Right lobe of liver (tissue), 6 donors: ENCODE results near the gene TMTC4. TPM values are rescaled to one million over a fixed set of nuclear protein-coding genes. Genes with fewer than 3 reads are reported as not detected.

Experiments used
- ATAC-seq, 4 donors: fragments of 200-7000 bp; cut with Tn5 transposase; one replicate each; pipeline ENCODE4 v1.9.1; 2020; ENCODE audit warnings: mild to moderate bottlenecking in 4 of 4, moderate library complexity in 4 of 4
- DNase-seq, 3 donors: peaks; one replicate each; pipeline ENCODE4 v3.0.0-alpha.2; 2020
- H3K27ac ChIP-seq, 3 donors: fragments of 200-600 bp; one replicate each; pipeline ENCODE4 v1.8.0; 2022
- H3K27me3 ChIP-seq, 2 donors: fragments of 200-600 bp; one replicate each; pipeline ENCODE4 v1.8.0; 2022
- H3K36me3 ChIP-seq, 4 donors: fragments of 200-600 bp; sonication (generic) in 1 of 4; one replicate each; pipeline versions ENCODE4 v1.5.1 to v1.8.0; 2017 to 2022; ENCODE audit warnings: control low read depth in 1 of 4
- H3K4me1 ChIP-seq, 4 donors: fragments of 200-600 bp; sonication (generic) in 1 of 4; one replicate each; pipeline versions ENCODE4 v1.5.1 to v1.8.0; 2017 to 2022; ENCODE audit warnings: control low read depth in 1 of 4
- H3K4me3 ChIP-seq, 3 donors: fragments of 200-600 bp; one replicate each; pipeline ENCODE4 v1.8.0; 2022
- H3K9me3 ChIP-seq, 4 donors: fragments of 200-600 bp; sonication (generic) in 1 of 4; one replicate each; pipeline versions ENCODE4 v1.5.1 to v1.8.0; 2017 to 2022; ENCODE audit warnings: control low read depth in 1 of 4
- POLR2A ChIP-seq: fragments of 450-650 bp; IDR thresholded peaks from one replicate; pipeline ENCODE4 v1.6.1; 2017; ENCODE audit warnings: antibody characterized with exemption, mild to moderate bottlenecking
- WGBS: methylation state at CpG from one replicate; pipeline ENCODE4 v1.1.6; 2018; ENCODE audit warnings: low coverage, low lambda C conversion rate; ENCODE audit not compliant: insufficient coverage; ENCODE audit errors: missing lambda C conversion rate; 5-methylcytosine and 5-hydroxymethylcytosine counted together
- intact Hi-C, 2 donors: fragments of 100-400 bp; cut with DNase I; formaldehyde crosslinking; loops; one replicate each; pipeline versions ENCODE4 v1.11.2 to v1.14.1; 2022
- total RNA-seq, 6 experiments: library from RNA; depleted of rRNA in 2 of 6; stranded (reverse); fragments of >200 nt in 2 of 6; fragmentation: NEBNext Ultra II Directional in 3 of 6; extraction: Animal tissue kit (Norgen Biotek cat#: 25700) in 3 of 6; gene quantifications; one replicate each; pipeline versions ENCODE4 v1.1.0 to v1.2.4, GENCODE V29; 2016 to 2023
- TF ChIP-seq, protein P1 (sequence below), 4 donors: fragments of 200-600 bp in 3 of 4; fragments of 450-650 bp in 1 of 4; IDR thresholded peaks; one replicate each; pipeline versions ENCODE4 v1.5.1 to v1.8.0; 2016 to 2022; ENCODE audit warnings: antibody characterized with exemption in 4 of 4, mild to moderate bottlenecking in 2 of 4
- donor health status: DM: no; HTN: yes; CAD: no.
- donor health status: DM: no; HTN: no; CAD: no.
- donor health status: DM: no; HTN: no; CAD: no.
- donor health status: DM: no; HTN: yes; CAD: no.
- donor health status: DM: no; HTN: yes; CAD: no.

TMTC4 gene
- total RNA-seq, 6 experiments from 2014 or later = 10.7 to 17.9 (median 14.1) TPM

DNA sequence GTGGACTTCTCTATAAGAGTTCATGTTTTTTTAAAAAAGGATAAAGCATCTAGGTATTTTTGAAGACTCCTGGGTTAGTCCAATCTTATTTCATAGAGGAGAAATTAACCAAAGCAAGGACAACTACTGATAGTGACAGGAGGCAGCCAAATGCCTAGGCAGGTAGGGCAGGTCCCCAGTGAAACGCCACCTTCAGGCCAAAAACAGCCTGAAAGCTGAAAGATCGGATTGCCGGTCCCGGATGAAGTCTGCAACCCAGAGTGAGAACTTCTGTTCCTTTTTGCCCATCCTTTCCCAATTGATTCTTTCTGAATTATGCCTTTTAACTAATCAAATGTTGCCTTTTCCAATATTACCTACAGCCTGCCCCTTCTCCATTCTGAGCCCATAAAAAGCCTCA lies 79.9 kb downstream of the TMTC4 start:
- H3K36me3 ChIP-seq = no peaks in the 10 kb centered on the region
- peak in 2 of 4 donors; percentile 36 to 47 for ATAC-seq
- no peaks in the 10 kb centered on the region for H3K9me3 ChIP-seq
- intact Hi-C loops = no loop called here
- no peak overlapping the region for H3K4me3 ChIP-seq
- TF ChIP-seq POLR2A = no peak
- TF ChIP-seq, protein P1, sequence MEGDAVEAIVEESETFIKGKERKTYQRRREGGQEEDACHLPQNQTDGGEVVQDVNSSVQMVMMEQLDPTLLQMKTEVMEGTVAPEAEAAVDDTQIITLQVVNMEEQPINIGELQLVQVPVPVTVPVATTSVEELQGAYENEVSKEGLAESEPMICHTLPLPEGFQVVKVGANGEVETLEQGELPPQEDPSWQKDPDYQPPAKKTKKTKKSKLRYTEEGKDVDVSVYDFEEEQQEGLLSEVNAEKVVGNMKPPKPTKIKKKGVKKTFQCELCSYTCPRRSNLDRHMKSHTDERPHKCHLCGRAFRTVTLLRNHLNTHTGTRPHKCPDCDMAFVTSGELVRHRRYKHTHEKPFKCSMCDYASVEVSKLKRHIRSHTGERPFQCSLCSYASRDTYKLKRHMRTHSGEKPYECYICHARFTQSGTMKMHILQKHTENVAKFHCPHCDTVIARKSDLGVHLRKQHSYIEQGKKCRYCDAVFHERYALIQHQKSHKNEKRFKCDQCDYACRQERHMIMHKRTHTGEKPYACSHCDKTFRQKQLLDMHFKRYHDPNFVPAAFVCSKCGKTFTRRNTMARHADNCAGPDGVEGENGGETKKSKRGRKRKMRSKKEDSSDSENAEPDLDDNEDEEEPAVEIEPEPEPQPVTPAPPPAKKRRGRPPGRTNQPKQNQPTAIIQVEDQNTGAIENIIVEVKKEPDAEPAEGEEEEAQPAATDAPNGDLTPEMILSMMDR (IDR thresholded peaks at IDR 0.05) = peak in 3 of 4 donors; percentile 13 to 36 (median 23)
- WGBS = 72% methylated on average over 4 of the region's 4 CpGs
- H3K27me3 ChIP-seq = no peaks in the 10 kb centered on the region
- H3K4me1 ChIP-seq = no peaks in the 10 kb centered on the region
- no peak overlapping the region for H3K27ac ChIP-seq
- no peak for DNase-seq

DNA sequence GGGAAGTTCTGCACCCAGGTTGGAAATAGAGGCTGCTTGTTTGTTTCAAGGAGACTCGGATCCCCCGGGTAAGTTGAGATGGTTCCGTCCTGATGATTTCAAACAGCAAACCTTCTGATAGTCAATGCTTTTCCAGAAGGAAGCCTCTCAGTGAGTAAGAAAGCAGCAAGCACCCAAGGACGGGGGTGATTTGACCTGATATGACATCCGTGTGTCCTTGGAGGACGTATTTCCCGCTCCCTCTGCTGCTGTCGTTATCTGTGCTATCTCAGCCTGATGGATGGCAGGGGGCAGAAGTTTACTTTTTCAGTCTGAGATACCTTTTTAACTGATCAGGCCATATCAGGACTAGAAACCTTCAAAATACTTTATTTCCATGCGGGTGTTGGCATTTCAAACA lies 80.3 kb downstream of the TMTC4 start:
- no peak overlapping the region for H3K27ac ChIP-seq
- no peak for TF ChIP-seq POLR2A
- TF ChIP-seq, protein P1 (IDR thresholded peaks at IDR 0.05) = no peak
- no peaks in the 10 kb centered on the region for H3K4me1 ChIP-seq
- no peak for DNase-seq
- intact Hi-C loops = no loop called here
- H3K27me3 ChIP-seq = no peaks in the 10 kb centered on the region
- H3K4me3 ChIP-seq = no peak overlapping the region
- H3K9me3 ChIP-seq = no peaks in the 10 kb centered on the region
- WGBS = 67% methylated on average over 2 of the region's 9 CpGs
- no peaks in the 10 kb centered on the region for H3K36me3 ChIP-seq
- no peak for ATAC-seq

DNA sequence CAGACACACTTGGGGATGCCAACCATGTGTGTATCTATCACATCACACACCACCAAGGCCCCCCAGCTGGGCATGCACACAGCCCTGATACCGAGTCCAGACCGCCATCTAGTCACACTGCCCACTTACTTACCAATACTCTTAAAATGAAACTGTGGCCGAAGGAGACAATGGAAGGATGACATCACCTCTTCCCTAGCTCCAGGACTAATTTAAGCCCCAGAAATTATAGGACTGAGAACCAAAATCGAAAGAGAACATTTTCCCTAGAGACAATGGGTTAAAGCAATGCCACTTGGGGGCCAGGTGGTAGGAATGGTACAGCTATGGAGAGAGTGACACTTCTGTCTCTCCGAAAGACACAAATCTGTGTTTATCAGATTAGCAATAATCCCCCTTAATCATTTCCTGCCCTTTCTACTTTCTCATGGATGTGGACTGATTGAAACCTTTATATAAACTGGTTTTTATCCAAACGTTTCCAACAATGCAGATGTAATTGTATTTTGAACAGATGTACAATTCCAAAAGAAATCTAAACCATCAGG lies 85.3 kb downstream of the TMTC4 start:
- TF ChIP-seq, protein P1 (IDR thresholded peaks at IDR 0.05) = no peak
- TF ChIP-seq POLR2A = no peak
- no peaks in the 10 kb centered on the region for H3K27me3 ChIP-seq
- 63% methylated on average over 3 of the region's 6 CpGs for WGBS
- H3K36me3 ChIP-seq = no peaks in the 10 kb centered on the region
- ATAC-seq (peak in 2 of 4 donors; percentile 5 to 11), DNase-seq (no peak)
- intact Hi-C loops = no loop called here
- H3K4me3 ChIP-seq = no peak overlapping the region
- no peak overlapping the region for H3K27ac ChIP-seq
- peaks cover 0 to 6% (median 0%) of the 10 kb centered on the region in 4 donors for H3K4me1 ChIP-seq
- no peaks in the 10 kb centered on the region for H3K9me3 ChIP-seq

DNA sequence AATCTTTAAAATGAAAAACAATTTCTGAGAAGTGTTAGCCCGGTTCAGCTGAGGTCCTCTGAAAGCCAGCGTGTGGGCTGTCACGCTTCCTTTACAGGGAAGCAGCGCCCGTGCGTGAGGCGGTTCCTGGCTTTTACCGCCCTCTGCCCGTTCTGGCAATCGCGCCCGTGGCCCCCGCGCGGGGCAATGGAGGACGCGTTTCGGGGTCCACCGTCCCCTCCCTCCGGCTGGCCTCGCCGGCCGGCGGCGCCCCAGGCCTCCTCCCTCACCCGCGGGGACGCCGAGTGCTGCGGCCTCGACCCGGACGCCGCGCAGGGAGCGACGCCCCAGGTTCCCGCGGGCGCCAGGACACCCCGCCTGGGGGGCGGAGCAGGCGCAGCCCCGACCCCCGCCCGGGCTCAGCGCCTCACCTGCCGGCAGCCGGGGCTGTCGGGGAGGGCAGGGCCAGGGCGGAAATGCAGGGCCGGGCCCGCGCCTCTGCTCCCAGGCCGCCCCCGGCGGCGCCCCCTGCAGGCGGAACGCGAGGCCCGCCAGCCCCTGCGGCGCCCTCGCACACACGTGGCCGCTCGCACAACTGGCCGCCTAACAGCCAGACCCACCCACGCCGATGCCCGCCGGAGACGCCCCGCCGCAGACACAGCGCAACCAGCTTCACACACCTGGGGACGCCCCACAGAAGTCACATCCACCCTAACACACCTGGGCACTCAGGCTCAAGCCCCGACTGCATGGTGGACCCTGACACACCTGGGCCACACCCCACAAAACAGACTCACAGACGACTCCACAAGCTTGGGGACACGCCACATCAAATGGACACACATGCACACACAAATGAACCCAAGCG lies 86.0 kb downstream of the TMTC4 start, which contains the start of gene GGACT:
TSS of gene GGACT (minus strand) at position 459 of the 847 bp plus-strand sequence. CDS start 56,198 bp downstream, outside the sequence.
- 0% methylated on average over 8 of the region's 82 CpGs for WGBS
- ATAC-seq = peak; percentile 91 to 96 (median 94)
- H3K36me3 ChIP-seq = no peaks in the 10 kb centered on the region

More for the DNA sequence above, 86.0 kb downstream of the TMTC4 start, which contains the start of gene GGACT:
- H3K9me3 ChIP-seq = no peaks in the 10 kb centered on the region
- peak within 1 kb of the TSS; percentile 49 to 78 (median 63) for H3K4me3 ChIP-seq
- intact Hi-C loops = no loop called here
- peak within 1 kb of the TSS; percentile 63 to 85 (median 69) for H3K27ac ChIP-seq
- peak; percentile 75 to 79 (median 77) for DNase-seq
- H3K27me3 ChIP-seq = no peaks in the 10 kb centered on the region
- peaks cover 0 to 6% (median 0%) of the 10 kb centered on the region in 4 donors for H3K4me1 ChIP-seq
- TF ChIP-seq POLR2A = peak; percentile 58
- TF ChIP-seq, protein P1 (IDR thresholded peaks at IDR 0.05) = peak; percentile 61 to 87 (median 72)
